GM13976 (cell line): ENCODE results near the gene TNNT3.
"Not testable (repeated sequence)": the region's sequence is repeated elsewhere in the genome, so short reads cannot be mapped to it uniquely, and the experiment has no call there.

Source experiments
- DNase-seq: peaks from one replicate; pipeline ENCODE4 v3.0.0; 2012; ENCODE audit warnings: low spot score
- CTCF ChIP-seq: IDR thresholded peaks from 2 replicates; pipeline ENCODE4 v1.5.1; 2012; ENCODE audit warnings: borderline replicate concordance, mild to moderate bottlenecking; ENCODE audit not compliant: insufficient read depth; ENCODE audit errors: extremely low read depth, missing control alignments, control extremely low read depth
- in situ Hi-C: fragments of 300-500 bp; cut with MboI; formaldehyde crosslinking; loops from one replicate; pipeline ENCODE4 v1.12.0; 2022; ENCODE audit warnings: low sequenced_read_pairs, mixed read lengths, inconsistent platforms; ENCODE audit not compliant: unreplicated experiment

Gene TNNT3

GRCh38 chr11:1919391-1920127, at the start of gene TNNT3:
Gene TNNT3 (plus strand): TSS chr11:1919703. CDS start chr11:1922875, 3,172 bp downstream.
- peak; percentile 53 for DNase-seq
- no peak for TF ChIP-seq CTCF
- in situ Hi-C loops = loop anchor here (5.0 kb wide), 1 partner anchor 37 kb away; no protein-coding TSS in a partner anchor

GRCh38 chr11:1870326-1870696, 49.2 kb upstream of the TNNT3 start:
- no peak for TF ChIP-seq CTCF
- DNase-seq = no peak
- in situ Hi-C loops = no loop called here

GRCh38 chr11:1870721-1871466, 48.6 kb upstream of the TNNT3 start:
- TF ChIP-seq CTCF = no peak
- in situ Hi-C loops = no loop called here
- DNase-seq = no peak

- no peak for DNase-seq
- in situ Hi-C loops = no loop called here
- TF ChIP-seq CTCF = no peak
Observed at GRCh38 chr11:1871531-1871930, 48.0 kb upstream of the TNNT3 start.

GRCh38 chr11:1872267-1872985, 47.1 kb upstream of the TNNT3 start:
- DNase-seq = no peak
- in situ Hi-C loops = no loop called here
- TF ChIP-seq CTCF = no peak

GRCh38 chr11:1873048-1873812, 46.3 kb upstream of the TNNT3 start:
- in situ Hi-C loops = no loop called here

GRCh38 chr11:1873813-1874150, 45.7 kb upstream of the TNNT3 start:
- DNase-seq, in situ Hi-C loops: not testable (repeated sequence)

More at GRCh38 chr11:1873048-1873812, 46.3 kb upstream of the TNNT3 start:
- TF ChIP-seq CTCF = no peak
- DNase-seq = no peak

- DNase-seq, in situ Hi-C loops: not testable (repeated sequence)
Observed at GRCh38 chr11:1874441-1875092, 44.9 kb upstream of the TNNT3 start.
